Activated CD4-positive, alpha-beta T cell treated with anti-CD3 and anti-CD28 coated beads, Interleukin-2, amount 50 U/mL, for 24 hours (primary cell): ENCODE measurements around the gene ATP8B3.

Experiments
- DNase-seq, 2 donors: peaks; one replicate each; pipeline ENCODE4 v3.0.0-alpha.2; 2020; ENCODE audit warnings: low read depth in 1 of 2, low spot score in 1 of 2

Gene ATP8B3

DNA sequence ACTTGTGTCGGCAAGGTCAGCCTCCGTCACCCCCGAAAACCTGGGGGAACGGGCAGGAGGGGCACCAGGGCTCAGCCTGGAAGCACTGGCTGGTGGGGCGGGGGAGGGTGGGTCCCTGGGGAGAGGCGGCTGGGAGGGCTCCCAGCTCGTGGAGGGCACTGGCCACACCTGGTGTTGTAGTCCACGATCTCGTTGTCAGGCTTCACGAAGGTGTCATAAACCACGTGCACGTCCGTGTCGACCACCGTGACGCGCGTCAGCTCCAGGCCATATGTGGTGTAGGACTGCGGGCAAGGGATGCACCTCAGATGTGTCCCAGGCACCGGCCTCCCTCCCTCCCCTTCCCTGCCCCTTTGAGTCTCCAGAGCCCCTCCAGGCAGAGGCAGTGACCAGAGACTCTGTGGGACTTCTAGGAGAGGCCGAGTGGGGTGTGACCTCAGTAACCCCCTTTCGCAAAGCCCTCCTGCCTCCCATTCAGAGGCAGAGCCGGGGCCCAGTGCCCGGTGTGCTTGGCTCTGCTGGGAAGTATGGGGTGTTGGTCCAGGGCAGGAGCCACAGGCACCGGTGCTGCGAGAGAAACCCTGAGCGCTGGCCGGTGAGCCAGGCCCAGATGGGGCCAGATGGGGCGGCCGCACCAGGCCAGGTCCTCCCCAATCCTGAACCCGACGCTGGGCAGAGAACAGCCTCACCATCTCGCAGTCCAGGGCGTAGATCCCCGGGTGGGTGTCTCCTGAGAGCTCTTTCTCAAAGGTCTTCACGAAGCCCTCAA lies 4.6 kb upstream of the ATP8B3 start:
- DNase-seq = no peak

DNA sequence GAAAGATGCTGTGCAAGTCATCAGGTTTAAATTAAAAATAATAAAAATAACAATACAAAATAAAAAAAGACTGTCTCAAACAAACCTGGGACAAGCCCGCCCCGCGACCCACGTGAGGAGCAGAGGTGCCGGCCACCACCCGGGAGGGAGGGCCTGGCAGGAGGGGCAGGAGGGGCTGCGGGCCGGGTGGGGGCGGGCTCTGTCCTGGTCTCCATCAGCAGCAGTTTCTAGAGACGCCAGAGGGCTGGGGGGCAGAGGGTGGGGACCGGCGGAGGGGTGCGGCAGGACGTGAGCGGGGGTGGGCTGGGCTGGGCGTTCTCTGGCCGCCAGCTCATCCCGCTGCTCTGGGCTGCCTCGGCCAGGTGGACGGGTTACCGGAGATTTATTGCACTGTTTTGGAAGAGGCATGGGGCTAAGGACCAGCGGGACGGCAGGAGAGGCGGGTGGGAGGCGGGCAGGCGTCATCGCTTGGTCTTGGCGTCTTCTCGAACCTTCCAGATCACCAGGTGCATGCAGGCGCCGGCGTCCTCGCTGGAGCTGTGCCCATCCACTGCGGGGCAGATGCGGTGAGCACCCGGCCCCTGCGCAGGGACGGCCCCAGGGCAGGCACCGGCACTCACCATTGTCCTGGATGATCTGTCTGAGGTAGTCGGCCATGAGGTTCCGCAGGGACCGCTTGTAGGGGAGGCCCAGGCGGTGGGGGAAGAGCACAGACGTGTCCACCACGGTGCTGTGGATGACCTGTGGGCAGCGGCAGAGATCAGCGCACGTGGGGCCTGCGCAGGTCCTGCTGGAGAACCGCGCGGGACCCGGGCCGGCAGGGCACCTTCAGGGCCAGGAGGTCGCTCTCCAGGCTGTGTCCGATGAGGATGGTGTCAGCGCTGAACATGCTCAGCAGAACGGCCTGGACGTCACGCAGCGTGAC lies 3.8 kb upstream of the ATP8B3 start:
- DNase-seq = no peak

DNA sequence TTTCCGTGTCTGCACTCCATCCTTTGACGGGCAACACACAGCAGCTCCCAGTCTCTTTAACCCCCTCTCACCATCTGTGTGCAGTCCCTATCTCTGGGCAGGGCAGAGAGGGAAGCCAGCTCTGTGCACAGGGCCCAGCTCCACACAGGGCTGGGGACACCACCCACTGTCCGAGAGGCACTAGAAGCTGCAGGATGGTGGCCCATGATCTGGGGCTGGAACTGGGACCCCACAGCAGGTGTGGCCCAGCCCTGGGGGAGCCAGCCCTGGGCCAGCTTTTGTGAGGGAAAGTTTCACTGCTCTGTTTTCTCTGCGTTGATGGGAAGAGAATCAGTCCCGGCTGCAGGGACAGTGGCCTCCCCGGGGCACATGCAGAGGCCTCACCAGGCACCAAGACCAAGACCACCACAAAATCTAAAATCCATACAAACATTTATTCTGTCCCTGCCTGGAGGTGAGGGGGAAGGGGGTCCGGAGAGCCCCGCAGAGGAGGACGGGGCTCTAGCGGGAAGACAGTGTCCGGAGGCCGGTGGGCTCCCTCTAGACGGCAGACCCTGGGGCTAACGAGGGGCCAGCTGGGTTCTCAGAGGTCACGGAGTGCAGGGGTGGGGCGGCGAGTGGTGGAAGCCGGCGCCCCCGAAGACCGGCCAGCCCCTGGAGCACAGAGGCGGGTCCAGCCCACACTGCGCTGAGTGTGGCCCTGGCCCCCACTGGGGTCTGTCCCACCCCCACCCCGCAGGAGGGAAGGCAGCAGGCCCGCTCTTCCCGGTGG lies 2.9 kb upstream of the ATP8B3 start:
- DNase-seq = no peak

DNA sequence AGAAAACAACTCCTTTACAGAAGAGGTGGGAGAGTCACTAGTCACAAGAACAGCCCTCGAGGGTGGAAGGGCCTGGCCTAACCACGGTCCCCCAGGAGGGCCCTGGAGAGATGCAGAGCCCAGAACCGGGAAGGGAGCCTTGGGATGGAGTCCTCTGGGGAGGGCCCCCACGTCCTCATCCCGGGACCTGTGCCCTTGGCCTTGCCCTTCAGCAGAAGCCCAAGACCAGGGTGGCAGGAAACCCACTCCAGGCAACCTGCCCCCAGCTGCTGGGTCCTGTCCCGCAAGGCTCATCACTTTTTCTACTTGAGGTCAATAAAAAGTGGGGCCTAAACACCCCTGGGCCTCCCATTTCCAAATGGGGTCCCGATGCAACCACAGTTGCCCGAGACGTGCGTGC lies 2.3 kb upstream of the ATP8B3 start:
- no peak for DNase-seq

DNA sequence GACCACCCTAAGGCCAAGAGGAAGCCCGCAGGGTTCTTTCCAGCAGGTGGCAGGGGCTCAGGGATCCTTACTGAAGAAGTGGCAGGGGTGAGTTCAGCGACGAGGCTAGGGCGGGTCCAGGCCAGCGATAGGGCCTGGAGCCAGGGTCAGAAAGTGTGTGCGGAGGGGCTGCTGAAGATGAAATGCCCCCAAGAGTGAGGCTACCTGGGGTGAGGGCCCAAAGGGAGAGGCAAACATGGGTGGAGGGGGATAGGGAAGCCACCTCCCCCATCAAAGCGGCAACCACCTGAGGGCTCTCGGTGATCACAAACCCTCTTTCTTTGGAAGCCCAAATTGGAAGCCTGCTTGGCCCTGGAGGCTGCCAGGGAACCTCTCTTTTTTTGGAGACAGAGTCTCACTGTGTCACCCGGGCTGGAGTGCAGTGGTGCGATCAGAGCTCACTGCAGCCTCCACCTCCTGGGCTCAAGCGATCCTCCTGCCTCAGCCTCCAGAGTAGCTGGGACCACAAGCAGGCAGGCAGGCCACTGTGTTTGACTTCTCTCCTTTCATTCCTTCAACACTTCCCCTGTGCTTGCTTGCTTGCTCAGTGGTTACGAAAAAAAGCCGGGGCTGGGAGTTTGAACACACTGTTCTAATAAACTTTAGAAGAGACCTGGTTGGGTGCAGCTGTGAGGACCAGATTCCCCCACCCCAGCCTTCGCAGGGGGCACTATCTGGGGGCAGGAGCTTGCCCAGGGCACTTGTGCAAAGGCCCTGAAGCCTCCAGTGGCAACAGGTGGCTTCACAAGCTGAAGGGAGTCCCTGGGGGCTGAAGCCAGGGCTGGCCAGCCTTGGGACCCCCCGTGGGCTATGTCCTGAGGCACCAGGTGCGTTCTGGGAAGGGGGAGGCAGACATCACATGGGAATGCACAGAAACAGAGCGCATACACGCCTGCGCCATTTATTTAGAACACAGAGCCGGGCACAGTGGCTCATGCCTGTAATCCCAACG lies 1.4 kb upstream of the ATP8B3 start:
- no peak for DNase-seq

DNA sequence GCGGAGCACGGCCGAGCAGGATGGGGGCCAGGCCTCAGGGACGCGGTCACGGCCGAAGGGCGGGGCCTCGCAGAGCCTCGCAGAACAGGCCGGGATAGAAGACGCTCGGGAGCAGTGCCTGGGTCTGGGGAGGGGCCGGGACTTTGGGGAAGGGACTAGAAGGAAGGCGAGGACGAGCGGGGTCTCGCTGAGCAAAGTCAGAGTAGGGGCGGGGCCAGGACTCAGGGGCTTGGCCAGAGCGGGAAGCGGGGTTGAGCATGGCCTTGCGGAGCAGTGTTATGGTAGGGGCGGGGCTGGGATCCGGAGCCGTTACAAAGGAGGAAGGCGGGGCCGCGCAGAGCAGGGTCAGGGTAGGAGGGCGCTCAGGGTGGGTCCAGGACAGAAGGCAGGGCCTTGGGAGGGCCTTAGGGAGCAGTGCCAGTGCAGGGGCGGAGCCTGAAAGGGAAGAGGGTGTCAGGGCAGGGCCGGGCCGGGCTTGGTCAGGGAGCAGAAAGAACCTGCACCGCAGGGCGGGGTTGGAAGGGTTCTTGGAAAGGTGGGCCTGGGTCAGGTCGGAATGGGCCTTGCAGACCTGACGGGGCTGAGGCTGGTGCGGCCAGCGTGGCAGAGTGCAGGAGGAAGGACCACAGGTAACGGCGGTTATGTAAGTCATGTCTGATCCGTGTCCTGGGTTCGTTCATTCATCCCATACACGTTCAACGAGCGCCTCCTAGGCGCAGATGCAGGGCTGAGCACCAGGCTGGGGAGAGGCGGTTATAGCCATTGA lies 533 bp upstream of the ATP8B3 start:
- DNase-seq = peak; percentile 62 to 64

DNA sequence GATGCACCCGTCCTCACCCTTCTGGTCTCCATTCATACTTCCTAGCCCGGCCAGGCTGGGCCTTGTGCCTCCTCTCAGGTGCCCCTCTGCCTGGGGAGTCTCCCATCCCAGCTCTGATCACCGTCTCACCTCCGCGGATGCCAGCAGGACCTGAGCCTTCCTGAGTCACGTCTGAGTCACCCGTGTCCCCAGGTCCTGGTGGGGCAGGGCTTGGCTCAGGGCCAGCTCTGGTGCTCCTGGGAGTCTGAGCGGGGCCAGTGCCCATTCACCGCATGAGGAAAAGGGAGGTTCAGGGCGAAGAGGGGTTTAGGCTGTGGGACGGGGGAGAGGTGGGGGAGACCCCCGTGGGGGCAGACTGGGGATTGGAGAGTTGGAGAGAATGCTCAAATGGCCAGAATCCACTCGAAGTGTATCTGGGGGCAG lies 593 bp downstream of the ATP8B3 start:
- DNase-seq = peak in 1 of 2 donors; percentile 30

DNA sequence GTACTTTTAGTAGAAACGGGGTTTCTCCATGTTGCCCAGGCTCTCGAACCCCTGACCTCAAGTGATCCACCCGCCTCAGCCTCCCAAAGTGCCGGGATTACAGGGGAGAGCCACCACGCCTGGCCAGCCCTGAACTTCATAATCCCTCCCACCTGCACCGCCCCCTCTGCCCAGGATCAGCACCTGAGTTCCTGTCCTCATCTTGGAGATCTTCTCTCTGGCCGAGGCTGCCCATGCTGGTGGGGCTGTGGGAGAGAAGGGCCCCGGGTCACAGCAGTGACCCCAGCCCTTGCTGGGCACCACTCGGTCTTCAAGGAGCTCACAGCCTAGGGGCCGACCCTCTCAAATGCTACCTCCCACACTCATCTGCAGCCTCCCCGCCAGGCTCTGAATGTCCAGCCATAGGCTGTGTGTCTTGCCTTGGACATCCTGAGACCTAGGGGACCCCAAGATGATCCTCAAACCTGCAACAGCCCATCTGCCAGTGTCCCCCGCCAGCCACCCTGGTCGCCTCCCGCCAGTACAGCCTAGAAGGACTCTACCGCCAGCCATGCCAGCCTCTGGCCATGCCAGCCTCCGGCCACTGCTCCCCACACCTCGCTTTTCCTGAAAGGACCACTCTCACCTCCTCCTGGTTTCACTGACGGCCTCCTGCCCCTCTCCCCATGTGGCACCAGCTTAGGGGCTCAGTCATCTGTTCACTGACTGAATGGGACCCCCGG lies 1.5 kb downstream of the ATP8B3 start:
- no peak for DNase-seq

DNA sequence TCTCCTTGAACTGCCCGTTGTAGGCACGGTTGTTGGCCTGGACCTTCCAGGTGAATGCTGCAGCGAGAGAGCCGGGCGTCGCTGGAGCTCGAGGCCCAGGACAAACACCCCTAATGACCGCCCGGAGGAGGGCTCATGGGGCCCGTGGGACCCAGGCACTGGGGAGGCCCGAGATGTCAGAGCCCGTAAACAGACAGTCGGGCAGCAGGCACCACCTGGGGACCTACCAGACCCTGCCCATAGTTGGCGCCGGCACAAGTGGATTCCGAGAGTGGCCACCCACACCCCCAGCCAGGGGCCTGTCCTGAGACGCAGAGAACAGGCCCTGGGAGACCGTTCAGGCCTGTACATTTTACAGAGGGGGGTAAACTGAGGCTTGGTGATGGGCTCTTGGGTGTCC lies 2.4 kb downstream of the ATP8B3 start:
- DNase-seq = no peak

DNA sequence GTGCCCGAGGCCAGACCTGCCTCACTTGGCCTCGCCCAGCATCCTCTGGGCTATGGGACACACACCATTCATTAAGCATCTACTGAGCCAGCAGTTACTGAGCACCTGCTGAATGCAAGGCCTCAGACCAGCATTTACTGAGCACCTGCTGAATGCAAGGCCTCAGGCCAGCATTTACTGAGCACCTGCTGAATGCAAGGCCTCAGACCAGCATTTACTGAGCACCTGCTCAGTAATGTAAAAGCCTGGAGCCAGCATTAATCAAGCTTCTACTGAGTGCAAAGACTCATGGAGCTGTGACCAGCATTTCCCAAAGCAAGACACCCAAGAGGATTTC lies 3.7 kb downstream of the ATP8B3 start:
- no peak for DNase-seq

DNA sequence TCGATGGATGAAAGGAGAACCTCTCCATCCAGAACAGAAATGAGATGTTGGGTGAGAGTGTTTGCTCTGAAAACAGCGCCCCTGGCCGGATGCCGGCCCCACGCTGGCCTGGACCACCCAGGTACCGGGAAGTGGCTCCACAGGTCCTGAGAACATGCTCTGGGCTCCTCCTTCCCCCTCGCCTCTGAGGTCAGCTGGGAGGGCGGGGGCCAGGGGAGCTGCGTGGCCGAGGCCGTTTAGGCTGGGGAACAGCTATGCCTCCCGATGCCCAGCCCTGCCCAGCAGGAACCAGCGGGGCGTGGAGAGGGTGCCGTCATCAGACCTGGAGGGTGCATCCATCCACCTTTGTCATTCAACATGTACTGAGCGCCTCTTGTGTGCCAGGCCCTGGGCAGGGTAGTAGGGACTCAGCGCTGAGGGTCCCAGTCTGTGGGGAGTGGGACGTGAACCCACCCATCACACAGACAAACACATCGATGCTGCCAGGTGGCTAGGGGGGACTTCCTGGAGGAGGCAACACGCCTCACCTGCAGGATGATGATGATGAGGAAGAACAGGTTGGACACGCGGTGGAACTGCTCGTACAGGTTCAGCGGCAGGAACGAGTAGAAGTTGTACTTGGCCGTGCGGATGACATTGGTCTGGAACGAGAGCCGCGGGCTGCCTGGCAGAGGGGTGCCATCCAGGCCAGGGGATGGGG lies 4.2 kb downstream of the ATP8B3 start:
- no peak for DNase-seq

DNA sequence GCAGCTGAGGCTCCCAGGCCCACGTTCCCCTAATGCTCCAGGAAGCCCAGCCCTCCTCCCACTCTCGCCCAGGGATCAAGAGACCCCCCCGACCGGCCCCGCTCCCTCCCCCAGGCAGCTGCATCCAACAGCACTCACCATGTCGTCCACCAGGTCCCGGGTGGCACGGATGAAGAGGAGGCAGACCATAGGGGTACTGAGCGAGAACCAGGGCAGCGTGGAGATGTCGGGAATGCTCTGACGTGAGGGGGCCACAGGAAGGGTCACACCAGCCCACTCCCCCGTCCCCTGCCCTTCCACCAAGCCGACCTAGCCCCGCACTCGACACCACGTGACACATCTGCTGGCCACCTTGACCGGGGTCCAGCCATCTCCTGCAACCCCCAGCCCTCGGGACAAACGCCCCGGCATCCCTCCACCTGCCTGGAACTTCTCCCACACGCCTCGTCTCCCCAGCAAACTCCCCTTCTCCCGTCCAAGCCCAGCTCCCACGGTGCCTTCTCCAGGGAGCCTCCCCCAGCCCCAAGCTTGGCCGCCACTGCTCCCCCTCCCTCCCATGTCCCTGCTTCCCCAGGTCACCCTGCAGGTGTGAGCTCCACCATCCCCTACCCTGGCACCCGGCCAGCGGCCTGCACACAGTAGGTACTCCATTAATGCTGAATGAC lies 4.9 kb downstream of the ATP8B3 start:
- DNase-seq = no peak

DNA sequence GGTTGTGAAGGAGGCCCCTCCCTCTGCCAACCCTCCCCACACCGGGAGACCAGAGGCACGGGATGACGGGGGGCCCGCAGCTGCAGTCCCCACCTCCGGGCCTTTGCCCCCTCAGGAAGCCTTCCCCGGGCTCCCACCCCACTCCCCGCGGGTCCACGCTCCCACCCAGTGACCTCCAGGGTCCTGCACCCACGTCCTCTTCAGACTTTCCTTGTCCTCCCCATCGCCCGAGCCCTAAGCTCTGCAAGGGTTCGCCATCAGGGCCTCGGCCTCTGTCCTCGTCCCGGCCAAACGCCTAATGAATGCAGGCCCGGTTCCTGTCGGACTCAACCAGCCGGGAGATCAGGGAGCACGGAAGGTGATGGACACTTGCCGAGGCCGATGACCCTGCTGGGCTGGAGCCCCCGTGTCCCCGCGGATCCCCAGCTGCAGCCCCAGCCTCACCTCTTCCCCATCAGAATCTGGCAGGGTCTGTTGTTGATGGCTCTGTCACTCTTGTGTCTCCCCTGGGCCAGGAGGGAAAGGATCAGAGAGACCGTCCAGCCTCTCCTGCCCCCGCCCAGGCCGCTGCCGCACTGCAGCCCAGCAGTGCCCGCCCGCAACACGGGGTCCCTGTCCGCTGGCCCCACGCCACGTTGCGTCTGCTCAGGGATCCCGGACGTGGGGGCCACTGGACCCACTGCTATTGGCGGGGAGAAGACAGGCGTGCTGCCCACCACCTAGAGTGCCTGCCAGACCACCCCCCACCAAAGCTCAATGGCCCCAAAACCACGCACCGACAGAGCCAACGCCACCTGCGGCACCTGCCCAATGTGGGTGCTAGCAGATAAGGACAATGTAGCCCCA lies 5.7 kb downstream of the ATP8B3 start:
- DNase-seq = no peak

DNA sequence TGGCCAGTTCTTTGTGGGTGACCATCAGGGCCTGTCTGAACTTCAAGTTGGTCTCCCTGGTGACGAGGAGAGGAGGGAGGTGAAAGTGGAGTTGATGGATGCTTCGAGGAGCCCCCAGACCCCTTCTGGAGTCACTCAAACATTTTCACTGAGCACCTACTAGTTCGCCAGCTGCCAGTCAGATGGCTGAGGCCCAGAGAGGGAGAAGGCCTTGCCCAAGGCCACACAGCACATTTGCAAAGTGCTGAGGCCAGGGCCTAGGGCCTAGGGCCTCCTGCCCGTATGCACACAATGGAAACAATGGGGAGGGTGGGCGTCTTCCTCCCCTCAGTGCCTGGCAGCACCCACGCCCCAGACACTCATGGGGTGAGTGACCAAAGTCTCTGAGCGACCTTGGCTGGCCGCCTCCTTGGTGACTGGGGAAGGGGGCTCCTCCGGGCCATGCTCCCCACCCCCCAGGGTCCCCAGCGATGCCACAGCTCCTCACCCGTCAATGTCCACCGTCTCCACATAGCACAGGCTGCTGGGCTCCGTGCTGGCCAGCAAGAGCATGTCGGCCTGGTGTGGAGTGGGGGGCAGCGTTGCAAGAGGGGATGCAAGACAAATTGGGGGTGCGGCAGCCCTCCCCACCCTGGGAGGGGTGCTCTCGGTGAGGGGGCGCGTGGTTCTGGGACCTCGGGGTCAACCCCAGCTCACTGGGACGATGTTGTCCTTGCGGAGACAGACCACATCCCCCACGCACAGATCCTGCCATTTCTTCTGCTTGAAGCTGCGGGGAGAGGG lies 6.5 kb downstream of the ATP8B3 start:
- DNase-seq = no peak

DNA sequence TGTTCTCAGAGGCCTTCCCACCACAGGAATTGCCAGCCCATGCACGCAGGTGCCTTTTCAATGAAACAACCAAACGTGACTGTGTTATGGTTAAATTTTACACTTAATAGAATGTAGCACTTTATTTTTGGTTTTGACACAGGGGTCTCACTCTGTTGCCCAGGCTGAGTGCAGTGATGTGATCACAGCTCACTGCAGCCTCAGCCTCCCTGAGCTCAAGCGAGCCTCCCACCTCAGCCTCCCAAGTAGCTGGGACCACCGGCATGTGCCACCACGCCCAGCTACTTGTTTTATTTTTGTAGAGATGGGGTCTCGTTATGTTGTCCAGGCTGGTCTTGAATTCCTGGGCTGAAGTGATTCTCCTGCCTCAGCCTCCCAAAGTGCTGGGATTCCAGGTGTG lies 7.2 kb downstream of the ATP8B3 start:
- no peak for DNase-seq

DNA sequence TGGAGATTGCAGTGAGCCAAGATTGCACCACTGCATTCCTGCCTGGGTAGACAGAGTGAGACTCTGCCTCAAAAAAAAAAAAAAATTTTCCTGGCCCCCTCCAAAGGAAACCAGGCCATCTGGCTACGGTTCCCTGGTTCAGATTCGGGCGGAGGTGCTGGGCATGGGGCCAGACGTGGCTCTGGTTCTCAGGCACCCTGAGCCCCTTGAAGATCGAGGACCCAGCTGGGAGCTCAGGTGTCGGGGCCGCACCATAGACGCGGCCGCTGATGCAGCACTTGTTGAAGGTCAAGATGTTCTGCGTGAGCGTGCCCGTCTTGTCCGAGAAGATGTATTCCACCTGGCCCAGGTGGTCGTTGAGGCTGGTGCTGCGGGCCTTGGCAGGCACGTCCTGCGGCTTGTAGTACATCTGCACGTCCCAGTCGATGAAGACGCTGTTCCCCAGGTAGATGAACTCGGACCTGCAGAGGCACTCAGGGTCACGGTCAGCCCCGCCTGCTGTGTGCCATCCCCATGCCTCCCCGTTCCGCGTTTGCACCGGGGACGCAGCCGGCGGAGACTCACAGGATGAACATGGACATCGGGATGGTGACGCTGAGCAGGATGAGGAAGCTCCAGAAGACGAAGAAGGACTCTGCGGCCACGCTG lies 12.3 kb downstream of the ATP8B3 start:
- DNase-seq = no peak
